ENCODE data around the gene HS6ST3. TPM values are rescaled to one million over a fixed set of nuclear protein-coding genes. Genes with fewer than 3 reads are reported as not detected.

HS6ST3 gene
- total and polyA plus RNA-seq, 9 of the 15 experiments (the other 6 are each of a cell fraction or from before 2014, with no cell fraction given): not detected

GRCh38 chr13:96680898-96681297 is 591.0 kb downstream of the HS6ST3 start:
- Histone ChIP-seq H3K9me1 (ENCODE audit: control insufficient read depth, insufficient read depth, low read length) (no peaks in the 10 kb centered on the region), H3K4me1 (replicated peaks in 1 of 2; ENCODE audit: control insufficient read depth in 2 of 2, insufficient read depth in 2 of 2, low read length in 2 of 2) (no peaks in the 10 kb centered on the region), H3K9me3 (replicated peaks; ENCODE audit: control insufficient read depth, insufficient read depth, low read depth, low read length) (no peaks in the 10 kb centered on the region), H3K27ac (ENCODE audit: extremely low read depth, low read depth, low read length) (no peak overlapping the region), H3K36me3 (ENCODE audit: control insufficient read depth, insufficient read depth, low read length) (no peaks in the 10 kb centered on the region), H3K4me2 (ENCODE audit: insufficient read depth, low read length) (no peak overlapping the region), H3K4me3 (no peak overlapping the region), H3K27me3 (ENCODE audit: control insufficient read depth in 2 of 2, insufficient read depth in 2 of 2, low read length in 2 of 2) (no peaks in the 10 kb centered on the region), H4K20me1 (replicated peaks; ENCODE audit: control insufficient read depth, insufficient read depth, low read length) (no peaks in the 10 kb centered on the region), H3K9ac (ENCODE audit: insufficient read depth in 1 of 2, low read depth in 2 of 2, low read length in 2 of 2) (no peak overlapping the region), H2AFZ (ENCODE audit: low read depth, low read length) (no peak overlapping the region), H3K79me2 (ENCODE audit: control insufficient read depth, insufficient read depth, low read length) (no peaks in the 10 kb centered on the region)
- CTCF ChIA-PET (ENCODE audit: low intra/inter-chr PET ratio): no interaction called here
- POLR2A ChIA-PET: no interaction called here
- ATAC-seq: no peak
- no peak for FAIRE-seq
- no TSS peak for BruUV-seq (replicated peaks)
- intact Hi-C loops (cut with micrococcal nuclease) (no loop called here), in situ Hi-C loops (cut with MboI) (no loop called here)
- 0% methylated on average over 5 of the region's 5 CpGs for WGBS (ENCODE audit: insufficient coverage, low coverage, missing lambda C conversion rate)
- DNase-seq (ENCODE audit: extremely low read depth in 1 of 4, low spot score in 3 of 4): no peak
- TF ChIP-seq RB1 (IDR thresholded peaks at IDR 0.05; ENCODE audit: low read depth) (no peak), HDAC1 (IDR thresholded peaks at IDR 0.05) (no peak), U2AF2 (optimal IDR thresholded peaks at IDR 0.05; ENCODE audit: low read depth, low read length) (no peak), NR2C2 (CRISPR knock-in tag; IDR thresholded peaks at IDR 0.05) (no peak), NR2C2 (tag; IDR thresholded peaks at IDR 0.05) (no peak), ZNF436 (CRISPR knock-in tag; IDR thresholded peaks at IDR 0.05) (no peak), ZNF217 (CRISPR knock-in tag; IDR thresholded peaks at IDR 0.05) (no peak), SPI1 (IDR thresholded peaks at IDR 0.05; ENCODE audit: borderline replicate concordance, low read depth, low read length) (no peak), DLX4 (CRISPR knock-in tag; IDR thresholded peaks at IDR 0.05) (no peak), ZBTB34 (CRISPR knock-in tag; IDR thresholded peaks at IDR 0.05) (no peak)
- TF ChIP-seq, protein P1, sequence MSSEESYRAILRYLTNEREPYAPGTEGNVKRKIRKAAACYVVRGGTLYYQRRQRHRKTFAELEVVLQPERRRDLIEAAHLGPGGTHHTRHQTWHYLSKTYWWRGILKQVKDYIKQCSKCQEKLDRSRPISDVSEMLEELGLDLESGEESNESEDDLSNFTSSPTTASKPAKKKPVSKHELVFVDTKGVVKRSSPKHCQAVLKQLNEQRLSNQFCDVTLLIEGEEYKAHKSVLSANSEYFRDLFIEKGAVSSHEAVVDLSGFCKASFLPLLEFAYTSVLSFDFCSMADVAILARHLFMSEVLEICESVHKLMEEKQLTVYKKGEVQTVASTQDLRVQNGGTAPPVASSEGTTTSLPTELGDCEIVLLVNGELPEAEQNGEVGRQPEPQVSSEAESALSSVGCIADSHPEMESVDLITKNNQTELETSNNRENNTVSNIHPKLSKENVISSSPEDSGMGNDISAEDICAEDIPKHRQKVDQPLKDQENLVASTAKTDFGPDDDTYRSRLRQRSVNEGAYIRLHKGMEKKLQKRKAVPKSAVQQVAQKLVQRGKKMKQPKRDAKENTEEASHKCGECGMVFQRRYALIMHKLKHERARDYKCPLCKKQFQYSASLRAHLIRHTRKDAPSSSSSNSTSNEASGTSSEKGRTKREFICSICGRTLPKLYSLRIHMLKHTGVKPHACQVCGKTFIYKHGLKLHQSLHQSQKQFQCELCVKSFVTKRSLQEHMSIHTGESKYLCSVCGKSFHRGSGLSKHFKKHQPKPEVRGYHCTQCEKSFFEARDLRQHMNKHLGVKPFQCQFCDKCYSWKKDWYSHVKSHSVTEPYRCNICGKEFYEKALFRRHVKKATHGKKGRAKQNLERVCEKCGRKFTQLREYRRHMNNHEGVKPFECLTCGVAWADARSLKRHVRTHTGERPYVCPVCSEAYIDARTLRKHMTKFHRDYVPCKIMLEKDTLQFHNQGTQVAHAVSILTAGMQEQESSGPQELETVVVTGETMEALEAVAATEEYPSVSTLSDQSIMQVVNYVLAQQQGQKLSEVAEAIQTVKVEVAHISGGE (CRISPR knock-in tag; IDR thresholded peaks at IDR 0.05): no peak
- TF ChIP-seq, protein P2, sequence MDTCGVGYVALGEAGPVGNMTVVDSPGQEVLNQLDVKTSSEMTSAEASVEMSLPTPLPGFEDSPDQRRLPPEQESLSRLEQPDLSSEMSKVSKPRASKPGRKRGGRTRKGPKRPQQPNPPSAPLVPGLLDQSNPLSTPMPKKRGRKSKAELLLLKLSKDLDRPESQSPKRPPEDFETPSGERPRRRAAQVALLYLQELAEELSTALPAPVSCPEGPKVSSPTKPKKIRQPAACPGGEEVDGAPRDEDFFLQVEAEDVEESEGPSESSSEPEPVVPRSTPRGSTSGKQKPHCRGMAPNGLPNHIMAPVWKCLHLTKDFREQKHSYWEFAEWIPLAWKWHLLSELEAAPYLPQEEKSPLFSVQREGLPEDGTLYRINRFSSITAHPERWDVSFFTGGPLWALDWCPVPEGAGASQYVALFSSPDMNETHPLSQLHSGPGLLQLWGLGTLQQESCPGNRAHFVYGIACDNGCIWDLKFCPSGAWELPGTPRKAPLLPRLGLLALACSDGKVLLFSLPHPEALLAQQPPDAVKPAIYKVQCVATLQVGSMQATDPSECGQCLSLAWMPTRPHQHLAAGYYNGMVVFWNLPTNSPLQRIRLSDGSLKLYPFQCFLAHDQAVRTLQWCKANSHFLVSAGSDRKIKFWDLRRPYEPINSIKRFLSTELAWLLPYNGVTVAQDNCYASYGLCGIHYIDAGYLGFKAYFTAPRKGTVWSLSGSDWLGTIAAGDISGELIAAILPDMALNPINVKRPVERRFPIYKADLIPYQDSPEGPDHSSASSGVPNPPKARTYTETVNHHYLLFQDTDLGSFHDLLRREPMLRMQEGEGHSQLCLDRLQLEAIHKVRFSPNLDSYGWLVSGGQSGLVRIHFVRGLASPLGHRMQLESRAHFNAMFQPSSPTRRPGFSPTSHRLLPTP (IDR thresholded peaks at IDR 0.05; ENCODE audit: borderline replicate concordance, extremely low read depth, insufficient read length): no peak
- TF ChIP-seq, protein P3, sequence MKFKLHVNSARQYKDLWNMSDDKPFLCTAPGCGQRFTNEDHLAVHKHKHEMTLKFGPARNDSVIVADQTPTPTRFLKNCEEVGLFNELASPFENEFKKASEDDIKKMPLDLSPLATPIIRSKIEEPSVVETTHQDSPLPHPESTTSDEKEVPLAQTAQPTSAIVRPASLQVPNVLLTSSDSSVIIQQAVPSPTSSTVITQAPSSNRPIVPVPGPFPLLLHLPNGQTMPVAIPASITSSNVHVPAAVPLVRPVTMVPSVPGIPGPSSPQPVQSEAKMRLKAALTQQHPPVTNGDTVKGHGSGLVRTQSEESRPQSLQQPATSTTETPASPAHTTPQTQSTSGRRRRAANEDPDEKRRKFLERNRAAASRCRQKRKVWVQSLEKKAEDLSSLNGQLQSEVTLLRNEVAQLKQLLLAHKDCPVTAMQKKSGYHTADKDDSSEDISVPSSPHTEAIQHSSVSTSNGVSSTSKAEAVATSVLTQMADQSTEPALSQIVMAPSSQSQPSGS (CRISPR knock-in tag; IDR thresholded peaks at IDR 0.05): no peak
